H1 (cell line): Measurements from ENCODE around the gene MACROD2. TPM values are rescaled to one million over a fixed set of nuclear protein-coding genes. Genes with fewer than 3 reads are reported as not detected.

Source experiments
- CTCF ChIA-PET: fragments of 300-600 bp; sonication (Branson Sonifier 250); formaldehyde crosslinking; loops from one replicate; lab custom pipeline; 2021; ENCODE audit not compliant: partially characterized antibody; lab: Charles Lee
- POLR2A ChIA-PET: fragments of 300-600 bp; sonication (Branson Sonifier 250); formaldehyde crosslinking; loops from one replicate; lab custom pipeline; 2021; ENCODE audit warnings: inconsistent platforms; ENCODE audit not compliant: partially characterized antibody; lab: Charles Lee
- DNase-seq, 2 experiments: peaks; one replicate each; pipeline versions ENCODE4 v3.0.0 to v3.0.0-alpha.2; 2010 to 2022; ENCODE audit warnings: low spot score in 2 of 2, low read depth in 1 of 2, mixed read lengths in 1 of 2
- FAIRE-seq: peaks from 2 replicates; lab custom pipeline; 2011; peaks lifted over from hg19 to GRCh38; lab: Jason Lieb, UNC
- H2AFZ ChIP-seq: 2 replicates; pipeline ENCODE4 v1.8.1; 2012; ENCODE audit warnings: low read length, inconsistent platforms
- H2AK5ac ChIP-seq: 2 replicates; pipeline ENCODE4 v1.6.1; 2013; ENCODE audit warnings: low read depth, low read length
- H2BK120ac ChIP-seq: replicated peaks from 2 replicates; pipeline ENCODE3; 2013; ENCODE audit warnings: low read depth, low read length, inconsistent platforms
- H2BK12ac ChIP-seq: 2 replicates; pipeline ENCODE4 v1.6.1; 2013; ENCODE audit warnings: low read depth, low read length
- H2BK15ac ChIP-seq: 2 replicates; pipeline ENCODE4 v1.6.1; 2013; ENCODE audit warnings: low read length
- H2BK20ac ChIP-seq: 2 replicates; pipeline ENCODE4 v1.6.1; 2013; ENCODE audit warnings: low read length
- H2BK5ac ChIP-seq: 2 replicates; pipeline ENCODE4 v1.6.1; 2013; ENCODE audit warnings: low read depth, low read length
- H3K14ac ChIP-seq: 2 replicates; pipeline ENCODE4 v1.6.1; 2013; ENCODE audit warnings: inconsistent platforms; ENCODE audit not compliant: insufficient read length
- H3K18ac ChIP-seq: 2 replicates; pipeline ENCODE4 v1.6.1; 2013; ENCODE audit warnings: low read length; ENCODE audit errors: extremely low read depth
- H3K23ac ChIP-seq: 2 replicates; pipeline ENCODE4 v1.6.1; 2013; ENCODE audit warnings: inconsistent platforms; ENCODE audit not compliant: insufficient read length
- H3K23me2 ChIP-seq: 2 replicates; pipeline ENCODE4 v1.6.1; 2013; ENCODE audit warnings: low read depth, low read length
- H3K27ac ChIP-seq: 2 replicates; pipeline ENCODE4 v1.6.1; 2011; ENCODE audit warnings: low read depth, low read length, inconsistent platforms
- H3K27me3 ChIP-seq, 4 experiments: replicated peaks in 1 of 4; 1 replicate in 1 of 4; 2 replicates in 3 of 4; pipeline versions ENCODE4 v1.6.1 to v1.8.1; 2011 to 2013; ENCODE audit warnings: low read length in 3 of 4, mild to moderate bottlenecking in 3 of 4, inconsistent platforms in 2 of 4, mixed read lengths in 2 of 4, moderate library complexity in 1 of 4; ENCODE audit not compliant: control insufficient read depth in 3 of 4, insufficient read depth in 3 of 4; ENCODE audit errors: extremely low read depth in 1 of 4
- H3K36me3 ChIP-seq, 4 experiments: 2 replicates each; pipeline versions ENCODE4 v1.6.1 to v1.8.1; 2011 to 2013; ENCODE audit warnings: mild to moderate bottlenecking in 4 of 4, low read length in 3 of 4, moderate library complexity in 2 of 4, control low read depth in 1 of 4, inconsistent platforms in 1 of 4; ENCODE audit not compliant: insufficient read depth in 4 of 4, control insufficient read depth in 2 of 4
- H3K4ac ChIP-seq: replicated peaks from 2 replicates; pipeline ENCODE3; 2013; ENCODE audit warnings: low read length, low read depth, mixed read lengths, inconsistent platforms; ENCODE audit not compliant: insufficient read length
- H3K4me1 ChIP-seq, 4 experiments: replicated peaks in 1 of 4; 1 replicate in 1 of 4; 2 replicates in 3 of 4; pipeline versions ENCODE4 v1.6.1 to v1.8.1; 2011 to 2013; ENCODE audit warnings: low read length in 3 of 4, inconsistent platforms in 2 of 4, mixed read lengths in 1 of 4; ENCODE audit not compliant: insufficient read depth in 4 of 4, control insufficient read depth in 3 of 4
- H3K4me2 ChIP-seq, 2 experiments: 2 replicates each; pipeline versions ENCODE4 v1.6.1 to v1.8.1; 2011 to 2013; ENCODE audit warnings: low read depth in 2 of 2, low read length in 2 of 2, control low read depth in 1 of 2, inconsistent platforms in 1 of 2, mild to moderate bottlenecking in 1 of 2; ENCODE audit not compliant: insufficient read depth in 1 of 2
- H3K4me3 ChIP-seq, 4 experiments: fragments of 200-600, 300-600 bp in 1 of 4; sonication (generic), shearing (Covaris generic), sonication (Bioruptor Twin) in 1 of 4; 2 replicates each; pipeline versions ENCODE4 v1.5.1 to v1.8.1; 2011 to 2016; ENCODE audit warnings: low read length in 4 of 4, low read depth in 3 of 4, control low read depth in 2 of 4, inconsistent platforms in 2 of 4, mild to moderate bottlenecking in 2 of 4, mixed read lengths in 1 of 4, moderate library complexity in 1 of 4; ENCODE audit not compliant: insufficient read depth in 2 of 4; ENCODE audit errors: extremely low read depth in 1 of 4
- H3K56ac ChIP-seq: replicated peaks from 2 replicates; pipeline ENCODE3; 2013; ENCODE audit warnings: low read depth, mild to moderate bottlenecking, mixed read lengths, low read length, inconsistent platforms; ENCODE audit not compliant: insufficient read length
- H3K79me1 ChIP-seq: 2 replicates; pipeline ENCODE4 v1.6.1; 2013; ENCODE audit warnings: low read depth, low read length, control low read depth
- H3K79me2 ChIP-seq, 2 experiments: 2 replicates each; pipeline versions ENCODE4 v1.6.1 to v1.8.1; 2012 to 2013; ENCODE audit warnings: low read length in 2 of 2, mild to moderate bottlenecking in 2 of 2, inconsistent platforms in 1 of 2; ENCODE audit not compliant: insufficient read depth in 2 of 2, control insufficient read depth in 1 of 2
- H3K9ac ChIP-seq, 4 experiments: replicated peaks in 1 of 4; 1 replicate in 1 of 4; 2 replicates in 3 of 4; pipeline versions ENCODE4 v1.6.1 to v1.8.1; 2011 to 2013; ENCODE audit warnings: low read depth in 3 of 4, low read length in 3 of 4, control low read depth in 2 of 4, mild to moderate bottlenecking in 2 of 4, moderate library complexity in 2 of 4, inconsistent platforms in 1 of 4; ENCODE audit errors: extremely low read depth in 1 of 4
- H3K9me3 ChIP-seq, 2 experiments: 2 replicates each; pipeline versions ENCODE4 v1.6.1 to v1.8.1; 2012 to 2013; ENCODE audit warnings: mild to moderate bottlenecking in 2 of 2, moderate library complexity in 2 of 2, control low read depth in 1 of 2, inconsistent platforms in 1 of 2, low read depth in 1 of 2, low read length in 1 of 2, mixed read lengths in 1 of 2; ENCODE audit not compliant: insufficient read depth in 2 of 2
- H4K20me1 ChIP-seq, 2 experiments: replicated peaks in 1 of 2; 2 replicates each; pipeline versions ENCODE3 to v1.8.1; 2011 to 2013; ENCODE audit warnings: inconsistent platforms in 2 of 2, low read length in 2 of 2, mild to moderate bottlenecking in 1 of 2; ENCODE audit not compliant: insufficient read depth in 2 of 2, control insufficient read depth in 1 of 2
- H4K5ac ChIP-seq: 2 replicates; pipeline ENCODE4 v1.6.1; 2013; ENCODE audit warnings: low read length, low read depth, mixed read lengths, inconsistent platforms; ENCODE audit not compliant: insufficient read length
- H4K8ac ChIP-seq: 2 replicates; pipeline ENCODE4 v1.8.0; 2013; ENCODE audit warnings: mild to moderate bottlenecking, moderate library complexity, low read length, inconsistent platforms; ENCODE audit not compliant: insufficient read depth; ENCODE audit errors: extremely low read depth
- H4K91ac ChIP-seq: replicated peaks from 2 replicates; pipeline ENCODE3; 2013; ENCODE audit warnings: low read length, mixed read lengths, inconsistent platforms; ENCODE audit not compliant: insufficient read length
- BCL11A ChIP-seq, 2 experiments: IDR thresholded peaks; one replicate each; pipeline ENCODE4 v1.6.1; 2011; ENCODE audit warnings: low read depth in 2 of 2, low read length in 2 of 2, mild to moderate bottlenecking in 2 of 2
- HDAC6 ChIP-seq: IDR thresholded peaks from one replicate; pipeline ENCODE4 v1.7.1; 2012; ENCODE audit warnings: low read depth, mild to moderate bottlenecking, inconsistent platforms, low read length, moderate library complexity
- KDM4A ChIP-seq: IDR thresholded peaks from one replicate; pipeline ENCODE4 v1.7.1; 2012; ENCODE audit warnings: low read depth, mild to moderate bottlenecking, moderate library complexity, low read length, inconsistent platforms; ENCODE audit not compliant: severe bottlenecking
- POLR2AphosphoS5 ChIP-seq: IDR thresholded peaks from 2 replicates; pipeline ENCODE4 v1.6.1; 2011; ENCODE audit warnings: low read depth, low read length
- RXRA ChIP-seq: IDR thresholded peaks from 2 replicates; pipeline ENCODE4 v1.6.1; 2011; ENCODE audit warnings: low read depth, mild to moderate bottlenecking, low read length, moderate library complexity; ENCODE audit not compliant: insufficient read depth
- SIRT6 ChIP-seq: IDR thresholded peaks from one replicate; pipeline ENCODE4 v1.7.1; 2012; ENCODE audit warnings: low read length, inconsistent platforms
- SUZ12 ChIP-seq: fragments of 200-600 bp; sonication (generic); IDR thresholded peaks from 2 replicates; pipeline ENCODE4 v1.6.1; 2012; ENCODE audit warnings: mild to moderate bottlenecking, inconsistent platforms, low read length, moderate library complexity, mixed read lengths
- YY1 ChIP-seq: IDR thresholded peaks from 2 replicates; pipeline ENCODE4 v1.6.1; 2011; ENCODE audit warnings: low read depth, mild to moderate bottlenecking, low read length
- WGBS, 2 experiments: shearing (Covaris generic) in 1 of 2; methylation state at CpG; one replicate each; pipeline versions ENCODE4 v1.1.6 to v1.1.7; 2013 to 2015; ENCODE audit warnings: low lambda C conversion rate in 2 of 2, mixed read lengths in 2 of 2, inconsistent platforms in 1 of 2, low coverage in 1 of 2, missing lambda C conversion rate in 1 of 2; ENCODE audit not compliant: insufficient replicate concordance in 2 of 2, insufficient coverage in 1 of 2, insufficient read length in 1 of 2; ENCODE audit errors: extremely low coverage in 1 of 2, missing lambda C conversion rate in 1 of 2; 5-methylcytosine and 5-hydroxymethylcytosine counted together
- polyA plus RNA-seq, 7 experiments: library from polyadenylated mRNA; depleted of rRNA in 3 of 7; stranded (reverse) in 5 of 7; unstranded in 2 of 7; fragments of >200 nt in 5 of 7; fragments of 200-250 nt in 2 of 7; gene quantifications; 1 replicate in 5 of 7; 2 replicates in 1 of 7; 4 replicates in 1 of 7; pipeline versions ENCODE4 v1.2.1 to v1.2.3, GENCODE V29; 2011 to 2013; ENCODE audit warnings: missing spikeins in 2 of 7, mixed read lengths in 2 of 7
- total RNA-seq: library from RNA; stranded (reverse); fragmentation: NEBNext Ultra II Directional; extraction: Animal tissue kit (Norgen Biotek cat#: 25700); gene quantifications from 2 replicates; pipeline ENCODE4 v1.2.1, GENCODE V29; 2021

The MACROD2 gene
- total and polyA plus RNA-seq, 2 of the 8 experiments (the other 6 are each of a cell fraction or from before 2014, with no cell fraction given) = 0.70 to 3.9 TPM

DNA sequence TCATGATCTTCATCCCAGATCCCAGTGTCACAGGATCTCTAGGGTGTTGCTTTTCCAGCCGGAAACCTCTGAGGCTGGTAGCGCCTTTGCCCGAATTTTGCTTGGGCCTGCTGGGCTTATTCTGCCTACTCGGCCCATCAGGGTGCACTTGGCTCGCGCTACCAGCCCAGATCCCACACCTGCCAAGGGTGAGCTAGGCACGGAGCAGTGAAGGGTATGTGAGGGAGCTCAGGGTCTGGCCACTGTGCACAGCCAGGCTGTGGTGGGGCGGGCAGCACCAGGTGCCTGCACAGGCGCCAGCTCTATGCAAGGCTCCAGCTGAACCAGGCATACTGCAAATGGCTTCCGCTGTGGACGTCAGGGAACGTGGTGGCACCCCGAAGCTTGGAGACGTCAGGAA, 1035.5 kb downstream of the MACROD2 start:
- H3K27me3 ChIP-seq = no peaks in the 10 kb centered on the region
- no peak overlapping the region for H3K9ac ChIP-seq
- H3K79me2 ChIP-seq = no peaks in the 10 kb centered on the region
- no peak overlapping the region for H2BK5ac ChIP-seq
- H3K4ac ChIP-seq = no peak overlapping the region
- no peaks in the 10 kb centered on the region for H3K4me1 ChIP-seq
- H2AK5ac ChIP-seq = no peak overlapping the region
- H2BK12ac ChIP-seq = no peak overlapping the region
- no peak overlapping the region for H3K18ac ChIP-seq
- WGBS, 2 experiments = 89% methylated on average over 14 of the region's 14 CpGs; no CpG with 5 or more reads in 1 of the 2 experiments
- H4K20me1 ChIP-seq = no peaks in the 10 kb centered on the region
- H4K91ac ChIP-seq = no peak overlapping the region
- H3K36me3 ChIP-seq = no peaks in the 10 kb centered on the region
- no peak overlapping the region for H3K56ac ChIP-seq
- no peak overlapping the region for H2BK120ac ChIP-seq
- H4K5ac ChIP-seq = no peak overlapping the region
- H2BK15ac ChIP-seq = no peak overlapping the region
- H3K4me3 ChIP-seq = no peak overlapping the region
- H4K8ac ChIP-seq = no peak overlapping the region
- no peak overlapping the region for H2AFZ ChIP-seq
- H3K4me2 ChIP-seq = no peak overlapping the region
- no peak for TF ChIP-seq BCL11A (IDR thresholded peaks at IDR 0.05; ENCODE audit: low read depth in 2 of 2, low read length in 2 of 2)
- TF ChIP-seq YY1 = no peak
- no peak for TF ChIP-seq HDAC6
- TF ChIP-seq POLR2AphosphoS5 = no peak
- TF ChIP-seq KDM4A = no peak
- no peak for TF ChIP-seq SUZ12
- TF ChIP-seq SIRT6 = no peak
- TF ChIP-seq RXRA = no peak
- CTCF ChIA-PET = no interaction called here
- no peak overlapping the region for H3K23ac ChIP-seq
- no peak overlapping the region for H3K14ac ChIP-seq
- H3K9me3 ChIP-seq = no peaks in the 10 kb centered on the region
- no peak overlapping the region for H3K27ac ChIP-seq
- H3K23me2 ChIP-seq = no peaks in the 10 kb centered on the region
- H2BK20ac ChIP-seq = no peak overlapping the region
- no peak for DNase-seq
- POLR2A ChIA-PET = interaction anchor here (0.6 kb wide), 1 partner anchor 632 kb away, joined by 3 read pairs; no protein-coding TSS in a partner anchor
- no peak for FAIRE-seq
- no peaks in the 10 kb centered on the region for H3K79me1 ChIP-seq
